Measurements from ENCODE around the gene PI16.

Gene PI16

GRCh38 chr6:36954262-36954931 lies at the start of gene PI16:
PI16 (plus strand) TSS chr6:36954738; CDS start chr6:36954761, 23 bp downstream.
- H3K4me3 Mint-ChIP-seq = no peak within 1 kb of the TSS
- H3K36me3 Mint-ChIP-seq = no peaks in the 10 kb centered on the region
- H3K9me3 Mint-ChIP-seq = no peaks in the 10 kb centered on the region
- no peaks in the 10 kb centered on the region for H3K27me3 Mint-ChIP-seq
- H3K4me1 Mint-ChIP-seq = peaks cover 21% of the 10 kb centered on the region
- no peak within 1 kb of the TSS for H3K27ac Mint-ChIP-seq
- no peak for ATAC-seq

GRCh38 chr6:36904851-36905393 lies 49.6 kb upstream of the PI16 start:
- Mint-ChIP-seq H3K4me3 (no peak overlapping the region), H3K27me3 (no peaks in the 10 kb centered on the region), H3K9me3 (no peaks in the 10 kb centered on the region), H3K27ac (no peak overlapping the region), H3K4me1 (no peaks in the 10 kb centered on the region), H3K36me3 (peaks cover 66% of the 10 kb centered on the region)
- no peak for ATAC-seq

GRCh38 chr6:36906539-36907325 lies 47.8 kb upstream of the PI16 start:
- H3K36me3 Mint-ChIP-seq = peaks cover 69% of the 10 kb centered on the region
- no peaks in the 10 kb centered on the region for H3K9me3 Mint-ChIP-seq
- no peak overlapping the region for H3K4me3 Mint-ChIP-seq
- H3K4me1 Mint-ChIP-seq = peaks cover 3% of the 10 kb centered on the region
- H3K27ac Mint-ChIP-seq = no peak overlapping the region
- no peaks in the 10 kb centered on the region for H3K27me3 Mint-ChIP-seq
- ATAC-seq = no peak

- ATAC-seq = no peak
- peaks cover 68% of the 10 kb centered on the region for H3K36me3 Mint-ChIP-seq
Observed at GRCh38 chr6:36907781-36908180, 46.8 kb upstream of the PI16 start.

GRCh38 chr6:36908747-36909146 lies 45.8 kb upstream of the PI16 start:
- H3K4me1 Mint-ChIP-seq = peaks cover 16% of the 10 kb centered on the region
- peaks cover 70% of the 10 kb centered on the region for H3K36me3 Mint-ChIP-seq
- H3K27ac Mint-ChIP-seq = no peak overlapping the region
- no peak overlapping the region for H3K4me3 Mint-ChIP-seq
- no peaks in the 10 kb centered on the region for H3K27me3 Mint-ChIP-seq
- H3K9me3 Mint-ChIP-seq = no peaks in the 10 kb centered on the region
- ATAC-seq = no peak

More at GRCh38 chr6:36907781-36908180, 46.8 kb upstream of the PI16 start:
- Mint-ChIP-seq H3K4me1 (peaks cover 14% of the 10 kb centered on the region), H3K4me3 (no peak overlapping the region), H3K27me3 (no peaks in the 10 kb centered on the region), H3K27ac (no peak overlapping the region), H3K9me3 (no peaks in the 10 kb centered on the region)

- Mint-ChIP-seq H3K36me3 (peaks cover 71% of the 10 kb centered on the region), H3K4me3 (no peak overlapping the region), H3K4me1 (peaks cover 20% of the 10 kb centered on the region), H3K27me3 (no peaks in the 10 kb centered on the region), H3K27ac (peak overlapping the region; percentile 0), H3K9me3 (no peaks in the 10 kb centered on the region)
- no peak for ATAC-seq
Observed at GRCh38 chr6:36912030-36912454, 42.5 kb upstream of the PI16 start.

- peaks cover 70% of the 10 kb centered on the region for H3K36me3 Mint-ChIP-seq
- H3K4me3 Mint-ChIP-seq = no peak overlapping the region
- peak overlapping the region; percentile 0 for H3K27ac Mint-ChIP-seq
- no peaks in the 10 kb centered on the region for H3K9me3 Mint-ChIP-seq
- peak; percentile 70 for ATAC-seq
- H3K27me3 Mint-ChIP-seq = no peaks in the 10 kb centered on the region
- H3K4me1 Mint-ChIP-seq = peaks cover 20% of the 10 kb centered on the region
Observed at GRCh38 chr6:36912586-36912985, 42.0 kb upstream of the PI16 start.

- H3K27ac Mint-ChIP-seq = peak overlapping the region; percentile 0
- no peak overlapping the region for H3K4me3 Mint-ChIP-seq
- H3K4me1 Mint-ChIP-seq = peaks cover 20% of the 10 kb centered on the region
- no peaks in the 10 kb centered on the region for H3K9me3 Mint-ChIP-seq
- H3K36me3 Mint-ChIP-seq = peaks cover 66% of the 10 kb centered on the region
- no peak for ATAC-seq
- H3K27me3 Mint-ChIP-seq = no peaks in the 10 kb centered on the region
Observed at GRCh38 chr6:36913082-36913481, 41.5 kb upstream of the PI16 start.

- Mint-ChIP-seq H3K36me3 (peaks cover 60% of the 10 kb centered on the region), H3K9me3 (no peaks in the 10 kb centered on the region), H3K4me1 (peaks cover 20% of the 10 kb centered on the region), H3K27ac (no peak overlapping the region), H3K4me3 (no peak overlapping the region), H3K27me3 (no peaks in the 10 kb centered on the region)
- no peak for ATAC-seq
Observed at GRCh38 chr6:36914227-36914794, 40.2 kb upstream of the PI16 start.

- H3K27ac Mint-ChIP-seq = no peak overlapping the region
- ATAC-seq = no peak
- peaks cover 20% of the 10 kb centered on the region for H3K4me1 Mint-ChIP-seq
- no peak overlapping the region for H3K4me3 Mint-ChIP-seq
- no peaks in the 10 kb centered on the region for H3K27me3 Mint-ChIP-seq
- H3K9me3 Mint-ChIP-seq = no peaks in the 10 kb centered on the region
- H3K36me3 Mint-ChIP-seq = peaks cover 60% of the 10 kb centered on the region
Observed at GRCh38 chr6:36915599-36915998, 38.9 kb upstream of the PI16 start.

GRCh38 chr6:36916126-36916525 lies 38.4 kb upstream of the PI16 start:
- Mint-ChIP-seq H3K4me1 (peaks cover 20% of the 10 kb centered on the region), H3K4me3 (no peak overlapping the region), H3K27me3 (no peaks in the 10 kb centered on the region), H3K9me3 (no peaks in the 10 kb centered on the region), H3K36me3 (peaks cover 65% of the 10 kb centered on the region), H3K27ac (peak overlapping the region; percentile 57)
- ATAC-seq = no peak

GRCh38 chr6:36917541-36918193 lies 36.9 kb upstream of the PI16 start:
- Mint-ChIP-seq H3K27me3 (no peaks in the 10 kb centered on the region), H3K9me3 (no peaks in the 10 kb centered on the region), H3K4me3 (no peak overlapping the region), H3K36me3 (peaks cover 55% of the 10 kb centered on the region), H3K27ac (no peak overlapping the region), H3K4me1 (peaks cover 8% of the 10 kb centered on the region)
- no peak for ATAC-seq

GRCh38 chr6:36920049-36920448 lies 34.5 kb upstream of the PI16 start:
- Mint-ChIP-seq H3K36me3 (peaks cover 58% of the 10 kb centered on the region), H3K27ac (no peak overlapping the region), H3K4me1 (no peaks in the 10 kb centered on the region), H3K4me3 (no peak overlapping the region), H3K27me3 (no peaks in the 10 kb centered on the region), H3K9me3 (no peaks in the 10 kb centered on the region)
- no peak for ATAC-seq

- Mint-ChIP-seq H3K36me3 (peaks cover 58% of the 10 kb centered on the region), H3K27me3 (no peaks in the 10 kb centered on the region), H3K4me1 (peaks cover 4% of the 10 kb centered on the region), H3K27ac (no peak overlapping the region), H3K4me3 (no peak overlapping the region), H3K9me3 (no peaks in the 10 kb centered on the region)
- no peak for ATAC-seq
Observed at GRCh38 chr6:36920546-36920945, 34.0 kb upstream of the PI16 start.

GRCh38 chr6:36924131-36924530 lies 30.4 kb upstream of the PI16 start:
- no peaks in the 10 kb centered on the region for H3K27me3 Mint-ChIP-seq
- no peak overlapping the region for H3K4me3 Mint-ChIP-seq
- no peak for ATAC-seq
- H3K27ac Mint-ChIP-seq = no peak overlapping the region
- peaks cover 48% of the 10 kb centered on the region for H3K36me3 Mint-ChIP-seq
- H3K9me3 Mint-ChIP-seq = no peaks in the 10 kb centered on the region
- H3K4me1 Mint-ChIP-seq = peaks cover 12% of the 10 kb centered on the region
